Hematopoietic multipotent progenitor cell treated with erythropoietin and hydrocortisone succinate and interleukin-3 and kit ligand, for 6 days (in vitro differentiated cells): ENCODE measurements around the gene HABP4.

Experiments used
- DNase-seq: peaks from one replicate; pipeline ENCODE4 v3.0.0-alpha.2; 2015

HABP4 gene

DNA sequence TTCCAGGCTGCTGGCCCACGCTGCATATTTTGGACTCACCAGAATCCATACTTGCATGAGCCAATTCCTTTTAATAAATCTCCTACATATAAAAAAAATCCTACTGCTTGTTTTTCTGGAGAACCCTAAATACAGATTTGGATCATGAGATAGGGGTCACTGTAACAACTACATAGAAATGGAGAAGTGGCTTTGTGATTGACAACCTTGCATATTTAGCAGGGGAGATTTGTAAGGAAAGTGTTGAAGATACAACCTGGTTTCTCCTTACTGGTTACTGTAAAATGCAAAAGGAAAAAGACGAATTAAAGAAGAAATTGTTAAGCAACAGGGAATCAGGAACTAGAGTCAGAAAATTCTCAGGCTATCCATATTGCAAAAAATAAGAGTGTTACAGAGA is 74.8 kb downstream of the HABP4 start:
- no peak for DNase-seq

DNA sequence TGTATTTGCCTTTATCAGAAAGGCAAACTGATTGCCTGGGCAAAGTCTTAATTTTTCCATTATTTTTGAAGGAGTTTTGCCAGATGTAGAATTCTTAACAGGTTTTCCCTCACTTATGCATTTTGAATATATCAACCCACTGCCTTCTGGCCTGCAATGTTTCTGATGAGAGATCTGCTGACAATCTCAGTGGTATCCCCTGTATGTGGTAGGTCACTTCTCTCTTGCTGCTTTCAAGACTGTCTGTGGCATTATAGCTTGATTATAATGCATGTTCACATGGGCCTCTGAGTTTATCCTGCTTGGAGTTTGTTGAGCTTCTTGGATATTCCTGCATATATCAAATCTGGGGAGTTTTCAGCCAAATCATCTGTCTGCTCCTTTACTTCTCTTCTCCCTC is 82.2 kb downstream of the HABP4 start:
- DNase-seq: no peak

DNA sequence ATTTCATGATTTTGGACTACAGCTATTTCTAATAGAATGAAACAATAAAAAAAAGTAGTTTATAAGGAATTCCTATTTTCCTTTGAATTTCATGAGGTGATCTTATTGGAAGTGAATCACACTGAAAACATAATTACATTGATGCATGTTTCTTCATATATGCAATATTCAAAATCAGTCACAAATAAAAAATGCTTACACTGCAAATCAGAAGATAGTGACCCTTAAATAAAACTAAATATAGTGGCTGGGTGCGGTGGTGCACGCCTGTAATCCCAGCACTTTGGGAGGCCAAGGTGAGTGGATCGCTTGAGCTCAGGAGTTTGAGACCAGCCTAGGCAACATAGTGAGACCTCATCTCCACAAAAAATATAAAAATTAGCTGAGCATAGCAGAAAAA is 90.1 kb downstream of the HABP4 start:
- no peak for DNase-seq
